ENCODE measurements around the gene SPATA6.

SPATA6 gene

GRCh38 chr1:48402599-48402998, 69.4 kb downstream of the SPATA6 start:
- TF ChIP-seq, protein P1, sequence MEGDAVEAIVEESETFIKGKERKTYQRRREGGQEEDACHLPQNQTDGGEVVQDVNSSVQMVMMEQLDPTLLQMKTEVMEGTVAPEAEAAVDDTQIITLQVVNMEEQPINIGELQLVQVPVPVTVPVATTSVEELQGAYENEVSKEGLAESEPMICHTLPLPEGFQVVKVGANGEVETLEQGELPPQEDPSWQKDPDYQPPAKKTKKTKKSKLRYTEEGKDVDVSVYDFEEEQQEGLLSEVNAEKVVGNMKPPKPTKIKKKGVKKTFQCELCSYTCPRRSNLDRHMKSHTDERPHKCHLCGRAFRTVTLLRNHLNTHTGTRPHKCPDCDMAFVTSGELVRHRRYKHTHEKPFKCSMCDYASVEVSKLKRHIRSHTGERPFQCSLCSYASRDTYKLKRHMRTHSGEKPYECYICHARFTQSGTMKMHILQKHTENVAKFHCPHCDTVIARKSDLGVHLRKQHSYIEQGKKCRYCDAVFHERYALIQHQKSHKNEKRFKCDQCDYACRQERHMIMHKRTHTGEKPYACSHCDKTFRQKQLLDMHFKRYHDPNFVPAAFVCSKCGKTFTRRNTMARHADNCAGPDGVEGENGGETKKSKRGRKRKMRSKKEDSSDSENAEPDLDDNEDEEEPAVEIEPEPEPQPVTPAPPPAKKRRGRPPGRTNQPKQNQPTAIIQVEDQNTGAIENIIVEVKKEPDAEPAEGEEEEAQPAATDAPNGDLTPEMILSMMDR (IDR thresholded peaks at IDR 0.05; ENCODE audit: low read depth, low read length, missing control alignments), result no peak
- no peak for DNase-seq (ENCODE audit: extremely low read depth, low read depth)
- H3K4me3 ChIP-seq (replicated peaks; ENCODE audit: low read depth, low read length), result no peak overlapping the region

GRCh38 chr1:48396208-48396607, 75.8 kb downstream of the SPATA6 start:
- TF ChIP-seq, protein P1 (IDR thresholded peaks at IDR 0.05; ENCODE audit: low read depth, low read length, missing control alignments), result no peak
- DNase-seq (ENCODE audit: extremely low read depth, low read depth), result no peak
- H3K4me3 ChIP-seq (replicated peaks; ENCODE audit: low read depth, low read length), result no peak overlapping the region

GRCh38 chr1:48391926-48392325, 80.1 kb downstream of the SPATA6 start:
- no peak for DNase-seq (ENCODE audit: extremely low read depth, low read depth)
- TF ChIP-seq, protein P1 (IDR thresholded peaks at IDR 0.05; ENCODE audit: low read depth, low read length, missing control alignments), result no peak

DNA sequence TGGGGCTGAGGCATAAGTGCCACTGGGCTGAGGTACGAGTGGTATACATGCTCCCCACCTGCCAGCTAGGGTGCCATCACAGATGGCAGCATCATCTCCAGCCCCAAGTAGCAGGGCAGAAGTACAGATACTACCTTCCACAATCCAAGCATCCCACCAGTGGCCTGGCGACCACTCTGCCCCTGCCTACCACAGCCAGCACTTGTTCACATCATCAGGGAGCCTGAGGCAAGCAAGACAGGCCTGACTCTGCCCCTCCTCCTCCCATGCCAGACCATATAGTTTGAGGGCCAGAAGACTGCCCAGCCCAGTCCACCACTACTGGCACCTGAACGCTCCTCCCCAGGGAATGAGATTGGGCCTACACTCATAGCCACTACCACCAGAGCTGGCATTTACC, 84.6 kb downstream of the SPATA6 start:
- H3K4me3 ChIP-seq (replicated peaks; ENCODE audit: low read depth, low read length), result no peak overlapping the region
- DNase-seq (ENCODE audit: extremely low read depth, low read depth), result no peak
- TF ChIP-seq, protein P1 (IDR thresholded peaks at IDR 0.05; ENCODE audit: low read depth, low read length, missing control alignments), result no peak

More at GRCh38 chr1:48391926-48392325, 80.1 kb downstream of the SPATA6 start:
- H3K4me3 ChIP-seq (replicated peaks; ENCODE audit: low read depth, low read length), result no peak overlapping the region

- no peak for DNase-seq (ENCODE audit: extremely low read depth, low read depth)
- TF ChIP-seq, protein P1 (IDR thresholded peaks at IDR 0.05; ENCODE audit: low read depth, low read length, missing control alignments), result no peak
- no peak overlapping the region for H3K4me3 ChIP-seq (replicated peaks; ENCODE audit: low read depth, low read length)
Measured at GRCh38 chr1:48374785-48375184, 97.2 kb downstream of the SPATA6 start.

GRCh38 chr1:48371598-48371997, 100.4 kb downstream of the SPATA6 start:
- TF ChIP-seq, protein P1 (IDR thresholded peaks at IDR 0.05; ENCODE audit: low read depth, low read length, missing control alignments), result no peak
- no peak overlapping the region for H3K4me3 ChIP-seq (replicated peaks; ENCODE audit: low read depth, low read length)
- DNase-seq (ENCODE audit: extremely low read depth, low read depth), result no peak

DNA sequence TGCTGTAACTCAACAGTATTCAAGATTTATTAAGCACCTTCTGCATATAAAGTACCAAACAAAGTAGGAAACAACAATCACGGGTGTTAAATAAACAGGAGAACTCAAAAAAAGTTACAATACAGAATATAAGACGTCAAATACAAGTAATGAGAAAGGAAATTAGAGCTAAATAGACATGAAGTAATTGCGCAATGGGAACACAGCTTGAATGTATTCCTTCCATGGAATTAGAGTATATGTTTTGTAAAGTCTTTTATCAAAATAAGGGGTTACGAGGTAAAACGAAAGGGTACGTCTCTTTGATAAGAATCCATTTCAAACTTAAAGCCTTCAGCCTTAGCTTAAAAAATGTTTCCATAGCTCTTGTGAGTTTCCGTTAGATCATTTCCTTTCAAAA, 109.1 kb downstream of the SPATA6 start:
- no peak overlapping the region for H3K4me3 ChIP-seq (replicated peaks; ENCODE audit: low read depth, low read length)
- DNase-seq (ENCODE audit: extremely low read depth, low read depth), result no peak
- TF ChIP-seq, protein P1 (IDR thresholded peaks at IDR 0.05; ENCODE audit: low read depth, low read length, missing control alignments), result no peak
